ENCODE data around the gene DCAF5.

GRCh38 chr14:69043596-69044260 lies 109.2 kb downstream of the DCAF5 start:
- TF ChIP-seq POLR2AphosphoS5 (IDR thresholded peaks at IDR 0.05; ENCODE audit: borderline replicate concordance, low read depth, low read length) (no peak), EZH2 (IDR thresholded peaks at IDR 0.05) (no peak)

Measured in SK-N-MC (cell line).